SK-N-SH (cell line): ENCODE data around the gene SORBS1. TPM values are rescaled to one million over a fixed set of nuclear protein-coding genes. Genes with fewer than 3 reads are reported as not detected.

Experiments used
- CTCF ChIA-PET: fragments of 300-600, 350-600 bp; formaldehyde crosslinking; extraction: SDS; loops from one replicate; lab custom pipeline; 2021; lab: Yijun Ruan, JAX
- POLR2A ChIA-PET: fragments of 350-600 bp; sonication (Branson Sonifier 250); formaldehyde crosslinking; extraction: SDS; loops from one replicate; lab custom pipeline; 2020; ENCODE audit warnings: antibody characterized with exemption, inconsistent platforms; lab: Yijun Ruan, JAX
- DNase-seq: peaks from one replicate; pipeline ENCODE4 v3.0.0; 2012
- H2AFZ ChIP-seq: fragments of 200-600 bp; sonication (generic); 2 replicates; pipeline ENCODE4 v1.8.1; 2016; ENCODE audit warnings: antibody characterized with exemption, mild to moderate bottlenecking, low read depth
- H3F3A ChIP-seq: fragments of 200-600 bp; sonication (generic); replicated peaks from 2 replicates; pipeline ENCODE3; 2016; ENCODE audit warnings: antibody characterized with exemption, mild to moderate bottlenecking; ENCODE audit not compliant: insufficient read depth
- H3K27ac ChIP-seq, 2 experiments: fragments of 200-500 bp in 1 of 2; fragments of 200-600 bp in 1 of 2; sonication (Bioruptor generic) in 1 of 2; sonication (generic), shearing (Covaris generic) in 1 of 2; 2 replicates each; pipeline versions ENCODE4 v1.5.1 to v1.6.1; 2014 to 2016; ENCODE audit warnings: low read depth in 2 of 2, inconsistent platforms in 1 of 2, low read length in 1 of 2, mild to moderate bottlenecking in 1 of 2, mixed read lengths in 1 of 2
- H3K27me3 ChIP-seq: fragments of 200-600 bp; sonication (generic), shearing (Covaris generic); 2 replicates; pipeline ENCODE4 v1.6.1; 2016; ENCODE audit warnings: mixed run types; ENCODE audit not compliant: insufficient read depth
- H3K36me3 ChIP-seq, 2 experiments: fragments of 200-500 bp in 1 of 2; fragments of 200-600 bp in 1 of 2; sonication (Bioruptor generic) in 1 of 2; sonication (generic) in 1 of 2; replicated peaks in 1 of 2; 2 replicates each; pipeline versions ENCODE3 to v1.5.1; 2014 to 2016; ENCODE audit warnings: low read length in 1 of 2, mild to moderate bottlenecking in 1 of 2; ENCODE audit not compliant: insufficient read depth in 2 of 2, control insufficient read depth in 1 of 2
- H3K4me1 ChIP-seq, 2 experiments: fragments of 200-500 bp in 1 of 2; fragments of 200-600 bp in 1 of 2; sonication (Bioruptor generic) in 1 of 2; sonication (generic), shearing (Covaris generic) in 1 of 2; 2 replicates each; pipeline versions ENCODE4 v1.5.1 to v1.6.1; 2014 to 2016; ENCODE audit warnings: low read depth in 1 of 2, low read length in 1 of 2, mixed run types in 1 of 2; ENCODE audit not compliant: insufficient read depth in 2 of 2, control insufficient read depth in 1 of 2
- H3K4me2 ChIP-seq: fragments of 200-600 bp; sonication (generic), shearing (Covaris generic); 2 replicates; pipeline ENCODE4 v1.6.1; 2017; ENCODE audit warnings: mixed run types
- H3K4me3 ChIP-seq, 2 experiments: fragments of 200-500 bp in 1 of 2; fragments of 200-600 bp in 1 of 2; sonication (Bioruptor generic) in 1 of 2; sonication (generic), shearing (Covaris generic) in 1 of 2; 2 replicates each; pipeline versions ENCODE4 v1.5.1 to v1.8.1; 2014 to 2016; ENCODE audit warnings: low read depth in 2 of 2, inconsistent platforms in 1 of 2, low read length in 1 of 2, mild to moderate bottlenecking in 1 of 2, mixed read lengths in 1 of 2, moderate library complexity in 1 of 2
- H3K79me2 ChIP-seq: fragments of 200-600 bp; sonication (generic); 2 replicates; pipeline ENCODE4 v1.8.1; 2017; ENCODE audit warnings: mild to moderate bottlenecking; ENCODE audit not compliant: insufficient read depth
- H3K9ac ChIP-seq: fragments of 200-600 bp; sonication (generic); 2 replicates; pipeline ENCODE4 v1.6.1; 2017; ENCODE audit warnings: mixed run types
- H3K9me2 ChIP-seq: fragments of 200-600 bp; sonication (generic); 2 replicates; pipeline ENCODE4 v1.6.1; 2017; ENCODE audit warnings: mixed run types
- H3K9me3 ChIP-seq: fragments of 200-600 bp; sonication (generic); 2 replicates; pipeline ENCODE4 v1.6.1; 2017; ENCODE audit warnings: mixed run types, mild to moderate bottlenecking, moderate library complexity
- H4K20me1 ChIP-seq: fragments of 200-600 bp; sonication (generic); 2 replicates; pipeline ENCODE4 v1.6.1; 2017; ENCODE audit warnings: mild to moderate bottlenecking, mixed run types; ENCODE audit not compliant: insufficient read depth
- EP300 ChIP-seq, 2 experiments: IDR thresholded peaks; 2 replicates each; pipeline versions ENCODE4 v1.4.0 to v1.6.1; 2012; ENCODE audit warnings: borderline replicate concordance in 1 of 2, low read depth in 1 of 2, low read length in 1 of 2
- FOSL2 ChIP-seq: IDR thresholded peaks from 2 replicates; pipeline ENCODE4 v1.4.0; 2012; ENCODE audit warnings: low read depth, mild to moderate bottlenecking, moderate library complexity, borderline replicate concordance
- GATA2 ChIP-seq: sonication (generic); formaldehyde crosslinking; IDR thresholded peaks from 2 replicates; pipeline ENCODE4 v1.5.0; 2020; ENCODE audit warnings: mild to moderate bottlenecking, missing genetic modification reagents
- JUND ChIP-seq: IDR thresholded peaks from 2 replicates; pipeline ENCODE4 v1.4.0; 2012
- MXI1 ChIP-seq: IDR thresholded peaks from 2 replicates; pipeline ENCODE4 v1.6.1; 2012; ENCODE audit warnings: mild to moderate bottlenecking, low read depth, low read length, improper control_type of control experiment
- NRF1 ChIP-seq: IDR thresholded peaks from 2 replicates; pipeline ENCODE4 v1.6.1; 2012; ENCODE audit warnings: low read depth, mild to moderate bottlenecking, low read length
- POLR2AphosphoS5 ChIP-seq: IDR thresholded peaks from 2 replicates; pipeline ENCODE4 v1.6.1; 2012; ENCODE audit warnings: low read depth, low read length
- RAD21 ChIP-seq: IDR thresholded peaks from 2 replicates; pipeline ENCODE4 v1.6.1; 2012; ENCODE audit warnings: mild to moderate bottlenecking, low read length
- RFX5 ChIP-seq: IDR thresholded peaks from 2 replicates; pipeline ENCODE4 v1.6.1; 2012; ENCODE audit warnings: mild to moderate bottlenecking, improper control_type of control experiment, low read length
- RXRA ChIP-seq: IDR thresholded peaks from 2 replicates; pipeline ENCODE4 v1.4.0; 2012; ENCODE audit warnings: low read depth, mild to moderate bottlenecking, borderline replicate concordance
- SMC3 ChIP-seq: IDR thresholded peaks from 2 replicates; pipeline ENCODE4 v1.6.1; 2012; ENCODE audit warnings: low read depth, low read length, improper control_type of control experiment
- TAF1 ChIP-seq: IDR thresholded peaks from 2 replicates; pipeline ENCODE4 v1.6.1; 2012; ENCODE audit warnings: low read depth, mild to moderate bottlenecking, low read length, moderate library complexity, borderline replicate concordance
- TEAD4 ChIP-seq: IDR thresholded peaks from 2 replicates; pipeline ENCODE4 v1.4.0; 2012; ENCODE audit warnings: mild to moderate bottlenecking, borderline replicate concordance; ENCODE audit not compliant: insufficient read depth
- YY1 ChIP-seq: IDR thresholded peaks from 2 replicates; pipeline ENCODE4 v1.4.0; 2012; ENCODE audit warnings: low read depth, mild to moderate bottlenecking
- WGBS: methylation state at CpG from one replicate; pipeline ENCODE4 v1.1.6; 2017; ENCODE audit warnings: low lambda C conversion rate; 5-methylcytosine and 5-hydroxymethylcytosine counted together
- polyA plus RNA-seq, 3 experiments: library from polyadenylated mRNA; depleted of rRNA; stranded (reverse); fragments of >200 nt; gene quantifications; 2 replicates each; pipeline ENCODE4 v1.2.3, GENCODE V29; 2012
- TF ChIP-seq, protein P1 (sequence below): IDR thresholded peaks from 2 replicates; pipeline ENCODE4 v1.4.0; 2012; ENCODE audit warnings: low read depth, borderline replicate concordance
- TF ChIP-seq, protein P2 (sequence below): IDR thresholded peaks from 2 replicates; pipeline ENCODE4 v1.4.0; 2012; ENCODE audit warnings: low read depth
- TF ChIP-seq, protein P3 (sequence below): IDR thresholded peaks from 2 replicates; pipeline ENCODE4 v1.6.1; 2012; ENCODE audit warnings: mild to moderate bottlenecking, low read depth, low read length, moderate library complexity

Gene SORBS1
- polyA plus RNA-seq, 1 of the 3 experiments (the other 2 are of a cell fraction) = 0.36 TPM

DNA sequence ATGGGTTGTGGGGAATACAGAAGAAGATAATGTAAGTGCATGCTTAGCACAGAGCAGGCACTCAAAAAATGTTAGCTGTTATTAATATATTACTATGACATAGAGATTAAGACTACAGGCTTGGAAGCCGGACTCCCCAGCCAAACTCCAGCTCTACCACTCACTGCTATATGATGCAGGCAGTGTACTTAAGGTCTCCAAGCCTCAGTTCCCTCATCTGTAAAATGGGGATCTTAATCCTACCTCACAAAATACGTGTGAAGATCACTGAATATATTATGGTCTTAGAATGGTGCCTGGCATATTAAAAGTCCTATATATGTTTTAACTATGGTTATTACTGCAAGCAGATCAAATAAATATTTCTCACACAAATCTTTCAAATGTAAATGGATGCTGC lies 275.6 kb downstream of the SORBS1 start:
- H3K9me3 ChIP-seq = no peaks in the 10 kb centered on the region
- CTCF ChIA-PET = interaction anchor here (1.6 kb wide), 1 partner anchor 40 kb away, joined by 4 read pairs; no protein-coding TSS in a partner anchor
- no peaks in the 10 kb centered on the region for H3K27me3 ChIP-seq
- H3K9me2 ChIP-seq = no peaks in the 10 kb centered on the region
- H3K79me2 ChIP-seq = peaks cover 97% of the 10 kb centered on the region
- no peak overlapping the region for H3K9ac ChIP-seq
- peaks cover 3 to 10% of the 10 kb centered on the region in 2 experiments; a peak in 1 of 4 replicates for H3K4me1 ChIP-seq
- H3F3A ChIP-seq = peaks cover 5% of the 10 kb centered on the region
- H3K4me3 ChIP-seq = no peak overlapping the region
- no peaks in the 10 kb centered on the region for H3K36me3 ChIP-seq
- no peak for DNase-seq
- 92% methylated on average over 2 of the region's 2 CpGs for WGBS
- H2AFZ ChIP-seq = no peak overlapping the region
- POLR2A ChIA-PET = no interaction called here
- no peak for TF ChIP-seq FOSL2
- TF ChIP-seq NRF1 = no peak
- TF ChIP-seq RFX5 = no peak
- TF ChIP-seq, protein P1, sequence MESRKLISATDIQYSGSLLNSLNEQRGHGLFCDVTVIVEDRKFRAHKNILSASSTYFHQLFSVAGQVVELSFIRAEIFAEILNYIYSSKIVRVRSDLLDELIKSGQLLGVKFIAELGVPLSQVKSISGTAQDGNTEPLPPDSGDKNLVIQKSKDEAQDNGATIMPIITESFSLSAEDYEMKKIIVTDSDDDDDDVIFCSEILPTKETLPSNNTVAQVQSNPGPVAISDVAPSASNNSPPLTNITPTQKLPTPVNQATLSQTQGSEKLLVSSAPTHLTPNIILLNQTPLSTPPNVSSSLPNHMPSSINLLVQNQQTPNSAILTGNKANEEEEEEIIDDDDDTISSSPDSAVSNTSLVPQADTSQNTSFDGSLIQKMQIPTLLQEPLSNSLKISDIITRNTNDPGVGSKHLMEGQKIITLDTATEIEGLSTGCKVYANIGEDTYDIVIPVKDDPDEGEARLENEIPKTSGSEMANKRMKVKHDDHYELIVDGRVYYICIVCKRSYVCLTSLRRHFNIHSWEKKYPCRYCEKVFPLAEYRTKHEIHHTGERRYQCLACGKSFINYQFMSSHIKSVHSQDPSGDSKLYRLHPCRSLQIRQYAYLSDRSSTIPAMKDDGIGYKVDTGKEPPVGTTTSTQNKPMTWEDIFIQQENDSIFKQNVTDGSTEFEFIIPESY = no peak
- TF ChIP-seq EP300 (IDR thresholded peaks at IDR 0.05; ENCODE audit: borderline replicate concordance in 1 of 2, low read depth in 1 of 2, low read length in 1 of 2) = no peak
- no peak for TF ChIP-seq YY1
- TF ChIP-seq, protein P2, sequence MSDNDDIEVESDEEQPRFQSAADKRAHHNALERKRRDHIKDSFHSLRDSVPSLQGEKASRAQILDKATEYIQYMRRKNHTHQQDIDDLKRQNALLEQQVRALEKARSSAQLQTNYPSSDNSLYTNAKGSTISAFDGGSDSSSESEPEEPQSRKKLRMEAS = no peak
- no peak for TF ChIP-seq TAF1
- TF ChIP-seq MXI1 = no peak
- TF ChIP-seq, all 33 proteins: peak for 0
- Histone ChIP-seq H4K20me1 (no peaks in the 10 kb centered on the region), H3K27ac (no peak overlapping the region), H3K4me2 (no peak overlapping the region)

DNA sequence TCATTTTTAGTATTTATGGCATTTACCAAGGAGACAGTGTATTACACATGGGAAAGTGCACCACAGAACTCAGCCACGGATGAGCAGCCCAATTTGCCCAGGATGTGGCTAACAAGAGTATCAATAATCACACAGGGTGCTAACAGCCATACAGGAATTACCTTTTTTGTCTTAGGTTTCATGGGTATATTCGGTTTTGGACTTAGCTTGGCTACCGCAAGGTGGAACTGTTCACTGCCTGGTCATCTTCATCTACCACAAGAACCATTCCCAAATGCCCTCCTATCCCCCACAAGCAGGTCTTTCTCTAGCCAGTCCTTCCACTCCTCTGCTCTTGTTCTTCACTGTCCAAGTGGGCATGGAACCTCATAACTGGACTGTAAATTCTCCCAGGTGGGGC lies 276.4 kb downstream of the SORBS1 start:
- ChIA-PET POLR2A (no interaction called here), CTCF (interaction anchor here (1.6 kb wide), 1 partner anchor 39 kb away, joined by 4 read pairs; no protein-coding TSS in a partner anchor)
- Histone ChIP-seq H3K36me3 (no peaks in the 10 kb centered on the region), H3K27me3 (no peaks in the 10 kb centered on the region), H3K4me1 (0 out of 4 replicates have a peak, but pooled peaks cover 0 to 11% of the 10 kb centered on the region in 2 experiments), H3K4me2 (no peak overlapping the region), H3K4me3 (no peak overlapping the region), H4K20me1 (no peaks in the 10 kb centered on the region), H2AFZ (no peak overlapping the region), H3K79me2 (peaks cover 97% of the 10 kb centered on the region), H3K9ac (no peak overlapping the region), H3K27ac (no peak overlapping the region), H3K9me2 (no peaks in the 10 kb centered on the region), H3K9me3 (no peaks in the 10 kb centered on the region), H3F3A (peaks cover 8% of the 10 kb centered on the region)
- no peak for DNase-seq
- WGBS = 92% methylated on average over 3 of the region's 3 CpGs
- TF ChIP-seq POLR2AphosphoS5 = no peak
- no peak for TF ChIP-seq TEAD4
- TF ChIP-seq RXRA = no peak
- TF ChIP-seq SMC3 = no peak
- TF ChIP-seq YY1 = no peak
- TF ChIP-seq GATA2 = no peak
- TF ChIP-seq RAD21 = no peak
- TF ChIP-seq TAF1 = no peak
- TF ChIP-seq, protein P1 = no peak
- no peak for TF ChIP-seq JUND
- TF ChIP-seq, protein P3, sequence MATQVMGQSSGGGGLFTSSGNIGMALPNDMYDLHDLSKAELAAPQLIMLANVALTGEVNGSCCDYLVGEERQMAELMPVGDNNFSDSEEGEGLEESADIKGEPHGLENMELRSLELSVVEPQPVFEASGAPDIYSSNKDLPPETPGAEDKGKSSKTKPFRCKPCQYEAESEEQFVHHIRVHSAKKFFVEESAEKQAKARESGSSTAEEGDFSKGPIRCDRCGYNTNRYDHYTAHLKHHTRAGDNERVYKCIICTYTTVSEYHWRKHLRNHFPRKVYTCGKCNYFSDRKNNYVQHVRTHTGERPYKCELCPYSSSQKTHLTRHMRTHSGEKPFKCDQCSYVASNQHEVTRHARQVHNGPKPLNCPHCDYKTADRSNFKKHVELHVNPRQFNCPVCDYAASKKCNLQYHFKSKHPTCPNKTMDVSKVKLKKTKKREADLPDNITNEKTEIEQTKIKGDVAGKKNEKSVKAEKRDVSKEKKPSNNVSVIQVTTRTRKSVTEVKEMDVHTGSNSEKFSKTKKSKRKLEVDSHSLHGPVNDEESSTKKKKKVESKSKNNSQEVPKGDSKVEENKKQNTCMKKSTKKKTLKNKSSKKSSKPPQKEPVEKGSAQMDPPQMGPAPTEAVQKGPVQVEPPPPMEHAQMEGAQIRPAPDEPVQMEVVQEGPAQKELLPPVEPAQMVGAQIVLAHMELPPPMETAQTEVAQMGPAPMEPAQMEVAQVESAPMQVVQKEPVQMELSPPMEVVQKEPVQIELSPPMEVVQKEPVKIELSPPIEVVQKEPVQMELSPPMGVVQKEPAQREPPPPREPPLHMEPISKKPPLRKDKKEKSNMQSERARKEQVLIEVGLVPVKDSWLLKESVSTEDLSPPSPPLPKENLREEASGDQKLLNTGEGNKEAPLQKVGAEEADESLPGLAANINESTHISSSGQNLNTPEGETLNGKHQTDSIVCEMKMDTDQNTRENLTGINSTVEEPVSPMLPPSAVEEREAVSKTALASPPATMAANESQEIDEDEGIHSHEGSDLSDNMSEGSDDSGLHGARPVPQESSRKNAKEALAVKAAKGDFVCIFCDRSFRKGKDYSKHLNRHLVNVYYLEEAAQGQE = no peak
- TF ChIP-seq, all 33 proteins: peak for 0
